Medulla oblongata (tissue), 1 donor: Measurements from ENCODE around the gene SLC6A1.
A peak's percentile ranks its signal among the peaks of the same experiment; 100 is the strongest.
"Not testable (repeated sequence)": the region's sequence is repeated elsewhere in the genome, so short reads cannot be mapped to it uniquely, and the experiment has no call there.

ENCODE experiments used
- DNase-seq: peaks from one replicate; pipeline ENCODE4 v3.0.0-alpha.2; 2015; ENCODE audit errors: extremely low spot score

Gene SLC6A1

DNA sequence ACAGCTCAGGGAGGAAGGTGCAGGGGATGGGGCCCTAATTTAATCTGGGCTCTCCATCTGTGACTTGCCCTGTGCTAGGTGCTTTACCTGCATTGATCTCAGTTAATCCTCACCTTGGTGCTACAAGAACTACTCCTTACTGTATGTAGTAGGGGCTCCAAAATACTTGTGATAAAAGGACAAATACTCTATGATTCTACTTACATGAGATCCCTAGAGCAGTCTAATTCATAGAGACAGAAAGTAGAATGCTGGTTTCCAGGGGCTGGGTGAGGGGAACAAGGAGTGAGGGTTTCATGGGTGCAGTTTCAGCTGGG is 67.2 kb downstream of the SLC6A1 start:
- DNase-seq = no peak

DNA sequence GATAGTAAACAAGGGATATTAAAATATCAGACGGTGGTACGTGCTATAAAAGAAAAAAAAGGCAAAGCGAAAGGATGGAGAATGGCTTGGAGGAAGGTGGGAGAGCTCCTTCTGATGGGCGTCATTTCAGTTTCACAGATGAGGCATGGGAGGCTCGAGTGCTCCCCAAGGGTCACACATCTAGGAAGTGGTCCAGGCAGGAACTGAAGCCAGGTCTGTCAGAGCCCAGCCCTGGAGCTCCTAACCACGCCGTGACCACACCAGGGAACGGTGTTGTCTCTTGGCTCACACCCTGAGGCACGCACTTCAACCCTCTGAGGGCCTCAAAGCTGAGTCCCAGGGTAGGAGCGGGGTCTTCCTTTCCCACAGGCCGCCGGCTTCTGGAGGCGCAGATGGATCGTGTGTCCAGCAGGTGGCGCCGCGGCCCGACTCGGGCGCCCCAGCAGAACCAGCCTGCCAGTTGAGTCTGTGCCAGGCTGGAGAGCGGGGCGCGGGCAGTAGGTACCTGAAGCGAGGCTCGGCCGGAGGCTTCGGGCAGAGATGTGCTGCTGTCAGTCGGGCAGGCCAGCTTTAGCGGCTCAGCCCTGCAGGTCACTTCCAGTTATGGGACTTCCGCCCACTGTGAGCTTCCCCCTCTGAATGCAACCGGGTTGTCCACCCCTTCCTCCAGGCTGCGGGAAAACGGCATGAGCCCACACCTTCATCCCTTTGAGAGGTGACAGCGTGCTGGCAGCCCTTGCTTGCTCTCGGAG is 68.1 kb downstream of the SLC6A1 start:
- peak; percentile 72 for DNase-seq

DNA sequence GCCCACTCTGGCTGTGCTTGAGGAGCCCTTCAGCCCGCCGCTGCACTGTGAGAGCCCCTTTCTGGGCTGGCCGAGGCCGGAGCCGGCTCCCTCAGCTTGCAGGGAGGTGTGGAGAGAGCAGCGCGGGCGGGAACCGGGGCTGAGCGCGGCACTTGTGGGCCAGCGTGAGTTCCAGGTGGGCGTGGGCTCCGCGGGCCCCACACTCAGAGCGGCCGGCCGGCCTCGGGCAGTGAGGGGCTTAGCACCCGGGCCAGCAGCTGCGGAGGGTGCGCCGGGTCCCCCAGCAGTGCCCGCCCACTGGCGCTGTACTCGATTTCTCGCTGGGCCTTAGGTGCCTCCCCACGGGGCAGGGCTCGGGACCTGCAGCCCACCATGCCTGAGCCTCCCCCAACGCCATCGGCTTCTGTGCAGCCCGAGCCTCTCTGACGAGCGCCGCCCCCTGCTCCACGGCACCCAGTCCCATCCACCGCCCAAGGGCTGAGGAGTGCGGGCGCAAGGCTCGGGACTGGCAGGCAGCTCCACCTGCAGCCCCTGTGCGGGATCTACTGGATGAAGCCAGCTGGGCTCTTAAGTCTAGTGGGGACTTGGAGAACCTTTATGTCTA is 68.8 kb downstream of the SLC6A1 start:
- not testable (repeated sequence) for DNase-seq

DNA sequence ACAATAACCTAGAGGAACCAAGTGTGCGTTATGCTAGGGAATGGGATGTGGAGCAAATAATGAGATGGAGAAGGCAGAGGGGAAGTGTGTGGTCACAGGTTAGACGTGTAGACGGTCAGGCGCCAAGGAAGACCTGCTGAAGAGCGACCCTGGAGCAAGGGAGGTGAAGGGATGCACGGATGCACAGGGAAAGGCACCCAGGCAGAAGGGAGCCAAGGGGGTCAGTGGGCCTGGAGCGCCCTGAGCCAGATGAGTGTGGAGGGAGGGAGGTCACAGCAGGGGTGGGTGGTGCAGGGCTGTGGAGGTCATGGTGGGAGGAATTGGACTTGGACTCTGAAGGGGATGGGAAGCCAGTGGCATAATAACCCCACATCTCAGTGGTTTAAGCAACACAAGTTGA is 70.2 kb downstream of the SLC6A1 start:
- DNase-seq = no peak

DNA sequence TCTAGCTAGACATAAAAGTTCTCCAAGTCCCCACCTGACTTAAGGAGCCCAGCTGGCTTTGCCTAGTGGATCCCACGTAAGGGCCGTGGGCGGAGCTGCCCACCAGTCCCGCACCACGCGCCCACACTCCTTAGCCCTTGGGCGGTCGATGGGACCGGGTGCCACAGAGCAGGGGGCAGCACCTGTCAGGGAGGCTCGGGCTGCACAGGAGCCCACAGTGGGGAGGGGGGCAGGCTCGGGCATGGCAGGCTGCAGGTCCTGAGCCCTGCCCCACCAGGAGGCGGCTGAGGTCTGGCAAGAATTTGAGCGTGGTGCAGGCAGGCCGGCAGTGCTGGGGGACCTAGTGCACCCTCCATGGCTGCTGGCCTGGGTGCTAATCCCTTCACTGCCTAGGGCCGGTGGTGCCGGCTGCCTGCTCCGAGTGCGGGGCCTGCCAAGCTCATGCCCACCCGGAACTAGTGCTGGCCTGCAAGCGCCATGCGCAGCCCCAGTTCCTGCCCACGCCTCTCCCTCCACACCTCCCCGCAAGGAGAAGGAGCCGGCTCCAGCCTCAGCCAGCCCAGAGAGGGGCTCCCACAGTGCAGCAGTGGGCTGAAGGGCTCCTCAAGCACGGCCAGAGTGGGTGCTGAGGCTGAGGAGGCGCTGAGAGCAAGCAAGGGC is 78.7 kb downstream of the SLC6A1 start:
- no peak for DNase-seq

DNA sequence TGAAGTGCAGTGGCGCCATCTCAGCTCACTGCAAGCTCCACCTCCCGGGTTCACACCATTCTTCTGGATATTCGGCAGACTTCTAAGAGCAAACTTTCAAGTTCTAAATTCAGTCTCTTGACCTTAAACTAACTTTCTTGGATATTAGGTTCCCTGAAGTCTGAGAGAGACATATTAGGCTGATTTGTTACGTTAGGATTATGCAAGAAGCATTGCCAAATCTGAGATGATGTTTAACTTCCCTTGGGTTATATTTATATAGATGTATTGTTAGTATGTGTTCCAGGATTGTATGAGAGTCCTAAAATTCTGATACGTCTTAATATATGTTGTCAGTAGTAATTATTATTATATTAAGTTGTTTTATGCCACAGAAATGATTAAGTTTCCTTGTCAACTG is 80.1 kb downstream of the SLC6A1 start:
- no peak for DNase-seq

DNA sequence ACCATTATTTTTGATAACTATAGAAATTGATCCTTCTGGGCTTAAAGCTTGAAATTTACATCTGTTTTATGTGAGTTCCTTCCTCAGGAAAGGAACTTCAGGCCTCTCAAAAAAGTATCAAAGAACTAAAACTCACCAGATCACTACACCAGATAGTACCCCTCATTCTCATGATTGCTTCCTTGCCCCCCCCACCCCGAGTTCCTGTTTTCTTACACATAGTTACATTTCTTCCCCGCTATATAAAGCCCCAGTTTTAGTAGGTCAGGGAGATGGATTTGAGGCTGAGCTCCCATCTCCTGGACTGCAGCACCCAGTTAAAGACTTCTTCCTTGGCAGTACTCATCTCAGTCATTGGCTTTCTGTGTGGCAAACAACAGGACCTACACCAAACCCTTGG is 81.5 kb downstream of the SLC6A1 start:
- DNase-seq = no peak

DNA sequence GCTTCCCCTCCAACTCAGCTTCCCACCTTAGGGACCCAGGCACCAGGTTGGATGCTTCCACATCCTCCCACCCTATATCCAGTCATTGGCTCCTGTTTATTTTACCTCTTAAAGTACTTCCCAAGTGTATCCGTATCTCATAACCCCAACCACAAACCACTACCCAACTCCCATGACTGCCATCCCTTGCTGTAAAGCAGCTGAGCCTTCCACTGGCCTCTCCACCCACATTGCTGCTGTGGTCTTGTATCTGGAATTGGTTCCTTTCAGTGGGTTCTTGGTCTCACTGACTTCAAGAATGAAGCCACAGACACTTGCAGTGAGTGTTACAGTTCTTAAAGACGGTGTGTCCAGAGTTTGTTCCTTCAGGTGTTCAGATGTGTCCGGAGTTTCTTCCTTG is 81.9 kb downstream of the SLC6A1 start:
- no peak for DNase-seq

DNA sequence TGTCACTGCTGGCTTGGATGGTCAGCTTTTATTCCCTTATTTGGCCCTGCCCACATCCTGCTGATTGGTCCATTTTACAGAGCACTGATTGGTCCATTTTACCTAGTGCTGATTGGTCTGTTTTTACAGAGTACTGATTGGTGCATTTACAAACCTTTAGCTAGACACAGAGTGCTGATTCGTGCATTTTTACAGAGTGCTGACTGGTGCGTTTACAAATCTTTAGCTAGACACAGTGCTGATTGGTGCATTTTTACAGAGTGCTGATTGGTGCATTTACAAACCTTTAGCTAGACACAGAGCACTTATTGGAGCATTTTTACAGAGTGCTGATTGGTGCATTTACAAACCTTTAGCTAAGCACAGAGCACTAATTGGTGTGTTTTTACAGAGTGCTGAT is 82.6 kb downstream of the SLC6A1 start:
- DNase-seq = not testable (repeated sequence)

DNA sequence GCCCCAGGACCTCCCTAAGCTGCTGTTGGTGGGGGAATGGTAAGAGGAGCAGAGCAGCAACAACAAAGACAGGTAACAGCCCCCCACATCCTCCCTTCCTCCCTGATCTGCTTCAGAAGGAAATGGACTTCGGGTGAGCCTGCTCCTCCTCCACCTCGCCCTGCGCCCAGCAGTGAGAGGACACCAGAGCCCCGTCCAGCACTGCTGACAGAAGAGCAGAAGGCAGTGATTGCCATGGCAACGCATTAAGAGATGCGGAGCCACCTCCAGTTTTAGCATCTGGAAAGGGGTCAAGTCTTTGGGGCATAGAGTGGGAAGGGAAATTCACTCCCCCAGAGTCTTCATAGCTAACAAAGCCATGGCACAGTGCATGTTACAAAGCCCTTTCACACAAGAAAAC is 84.2 kb downstream of the SLC6A1 start:
- no peak for DNase-seq

DNA sequence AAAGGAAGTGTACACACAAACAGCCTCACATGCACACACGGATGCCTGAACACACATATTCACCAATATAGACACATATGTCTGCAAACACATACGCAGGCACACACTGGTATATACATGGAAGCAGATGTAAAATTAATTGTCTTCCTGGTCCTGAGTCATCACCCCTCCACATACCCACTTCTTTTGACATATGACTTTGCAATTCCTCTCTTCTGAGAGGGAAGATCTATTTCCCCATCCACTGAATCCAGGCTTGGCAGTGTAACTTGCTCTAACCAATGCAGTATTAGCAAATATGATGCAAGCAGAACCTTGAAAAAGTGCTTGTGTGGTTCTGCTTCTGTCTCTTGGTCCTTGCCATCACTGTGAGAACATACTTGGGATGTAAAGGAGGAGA is 84.9 kb downstream of the SLC6A1 start:
- DNase-seq = no peak

DNA sequence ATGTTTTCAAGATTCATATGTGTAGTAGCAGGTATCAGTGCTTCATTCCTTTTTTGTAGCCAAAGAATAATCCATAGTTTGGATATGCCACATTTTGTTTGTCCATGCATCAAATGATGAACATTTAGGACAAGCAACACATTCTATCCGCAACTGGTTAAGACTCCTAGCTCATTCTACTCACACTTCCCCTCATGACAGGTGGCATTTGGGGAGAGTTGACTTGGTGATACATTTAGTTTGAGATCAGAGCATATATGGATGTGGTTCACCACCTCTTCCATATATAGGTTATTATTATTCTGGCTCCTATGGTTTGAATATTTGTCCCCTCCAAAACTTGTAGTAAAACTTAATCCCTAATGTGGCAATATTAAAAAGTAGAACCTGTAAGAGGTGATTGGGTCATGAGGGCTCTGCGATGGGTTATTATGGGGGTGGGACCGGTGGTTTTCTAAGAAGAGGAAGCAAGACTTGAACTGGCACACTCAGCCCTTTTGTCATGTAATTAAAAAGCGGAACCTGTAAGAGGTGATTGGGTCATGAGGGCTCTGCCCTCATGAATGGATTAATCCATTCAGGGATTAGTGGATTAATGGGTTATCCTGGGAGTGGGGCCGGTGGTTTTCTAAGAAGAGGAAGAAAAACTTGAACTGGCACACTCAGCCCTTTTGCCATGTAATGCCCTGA is 86.4 kb downstream of the SLC6A1 start:
- peak; percentile 10 for DNase-seq

DNA sequence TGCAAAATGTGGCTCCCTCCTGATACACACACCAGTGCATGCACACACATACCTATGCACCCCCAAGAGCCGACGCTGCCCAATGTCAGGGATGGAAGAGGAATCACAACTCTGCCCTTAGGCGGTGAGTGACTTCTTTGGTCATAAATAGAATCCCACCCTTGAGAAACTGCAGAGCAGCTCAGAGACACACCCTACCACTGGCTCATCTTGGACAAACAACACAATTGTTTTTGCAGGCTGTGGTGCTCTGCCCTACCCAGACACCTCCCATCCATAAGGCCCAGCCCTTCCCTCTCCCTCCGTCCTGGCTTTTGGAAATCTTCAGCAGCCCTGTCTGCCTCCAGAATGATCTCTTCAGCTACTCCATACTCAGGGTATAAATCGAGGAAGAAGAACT is 87.9 kb downstream of the SLC6A1 start:
- no peak for DNase-seq

DNA sequence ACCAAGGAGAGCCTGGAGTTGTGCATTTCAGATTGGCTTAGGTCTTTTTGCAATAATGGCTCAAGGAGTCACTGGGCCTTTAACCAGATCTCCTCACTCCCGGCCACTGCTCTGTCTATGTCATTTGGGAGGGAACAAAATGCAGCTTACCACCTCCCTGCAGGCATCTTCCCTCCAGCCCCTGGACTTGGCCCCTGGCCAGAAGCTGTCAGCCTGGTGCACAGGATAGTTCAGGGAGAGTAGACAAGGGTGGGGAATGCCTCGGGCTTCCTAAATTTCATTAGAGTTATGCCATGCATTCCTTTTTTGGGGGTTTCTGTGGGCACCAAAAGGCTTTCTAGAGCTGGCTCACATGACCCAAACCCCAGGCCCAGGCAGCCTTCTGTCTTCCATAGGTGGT is 91.5 kb downstream of the SLC6A1 start:
- no peak for DNase-seq

DNA sequence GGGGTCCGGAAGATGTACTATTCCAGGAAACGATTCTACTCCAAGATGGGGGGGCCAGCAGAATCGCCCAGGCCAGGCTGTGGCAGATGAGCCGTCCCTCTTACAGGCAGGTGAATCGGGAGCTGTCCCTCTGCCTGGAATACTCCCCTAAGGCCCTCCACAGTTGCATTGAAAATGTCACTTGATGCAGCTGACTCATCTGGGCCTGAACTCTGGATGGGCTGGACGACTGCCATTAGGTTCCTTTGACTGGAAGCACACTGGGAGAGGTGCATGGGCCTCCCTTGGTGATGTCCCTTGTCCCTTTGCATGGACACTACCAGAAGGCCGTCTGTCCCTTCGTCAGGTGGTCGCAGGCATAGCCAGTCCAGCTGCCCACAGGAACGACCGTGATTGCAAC is 92.1 kb downstream of the SLC6A1 start:
- DNase-seq = no peak

DNA sequence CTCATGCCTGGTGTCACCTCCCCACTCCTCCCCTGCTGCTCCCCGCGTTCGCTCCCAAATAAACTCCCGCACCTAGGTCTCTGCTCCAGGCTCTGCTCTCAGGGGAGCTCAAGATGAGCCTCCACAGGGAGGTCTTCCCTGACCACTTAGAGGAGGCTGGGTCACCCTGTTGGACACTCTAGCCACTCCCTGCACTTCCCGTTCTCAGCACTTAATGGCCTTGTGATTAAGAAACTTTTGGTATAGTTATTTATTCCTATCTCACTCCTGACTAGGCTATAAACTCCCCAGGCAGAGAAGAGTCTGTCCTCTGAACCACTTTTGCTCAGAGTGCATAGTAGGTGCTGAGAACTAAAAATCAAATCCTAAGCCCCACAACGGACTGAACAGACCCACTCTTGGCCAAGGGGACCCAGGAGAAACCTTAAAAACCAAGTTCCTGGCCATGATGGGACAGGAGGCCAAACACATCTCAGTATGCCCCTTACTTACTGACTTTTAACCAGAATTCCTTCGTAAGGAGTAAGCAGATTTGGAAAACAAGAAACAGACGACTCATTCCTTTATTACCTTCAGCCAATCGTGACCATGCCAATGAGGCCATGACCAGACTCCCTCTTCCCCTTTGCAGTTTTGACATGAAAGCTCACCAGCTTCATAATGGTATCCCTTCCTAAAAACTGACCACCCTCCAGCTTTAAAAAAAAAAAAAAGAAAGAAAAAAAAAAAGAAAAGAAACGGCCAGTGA is 92.7 kb downstream of the SLC6A1 start:
- DNase-seq = no peak

DNA sequence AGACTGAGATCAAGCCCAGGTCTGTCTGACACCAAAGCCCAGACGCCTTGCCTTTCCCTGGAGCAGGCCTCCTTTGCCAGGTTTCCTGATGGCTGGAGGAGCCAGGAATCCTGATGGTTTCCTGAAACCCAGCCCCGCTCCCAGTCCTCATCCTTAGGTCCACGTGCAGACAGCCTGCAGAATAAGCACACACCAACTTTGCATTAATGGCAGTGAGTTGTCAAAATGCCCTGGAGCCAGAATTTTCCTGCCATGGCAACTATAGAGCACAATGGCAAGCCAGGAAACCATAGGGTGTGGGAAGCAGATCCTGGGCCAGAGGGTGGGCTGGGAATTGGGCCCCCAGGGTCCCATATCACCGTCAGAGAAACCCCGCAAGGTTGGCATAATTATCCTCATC is 94.3 kb downstream of the SLC6A1 start:
- DNase-seq = no peak

DNA sequence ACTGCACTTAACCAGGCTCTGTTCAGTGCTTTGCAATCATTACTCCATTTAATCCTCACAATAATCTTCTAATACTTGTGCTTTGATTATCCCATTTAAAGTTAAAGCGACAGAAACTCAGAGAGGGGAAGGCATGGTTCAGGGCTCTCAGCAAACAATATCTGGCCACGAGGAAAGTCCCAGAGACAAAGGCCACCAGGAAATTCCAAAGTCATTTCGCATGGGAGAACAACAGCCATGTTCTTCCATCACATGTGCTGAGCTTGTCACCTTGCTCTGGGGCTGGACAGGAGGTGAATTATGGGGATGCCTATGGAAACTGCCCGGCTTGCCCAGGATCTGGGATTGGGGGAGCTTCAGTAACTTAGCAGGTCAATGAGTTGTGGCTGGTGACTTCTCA is 95.5 kb downstream of the SLC6A1 start:
- no peak for DNase-seq

DNA sequence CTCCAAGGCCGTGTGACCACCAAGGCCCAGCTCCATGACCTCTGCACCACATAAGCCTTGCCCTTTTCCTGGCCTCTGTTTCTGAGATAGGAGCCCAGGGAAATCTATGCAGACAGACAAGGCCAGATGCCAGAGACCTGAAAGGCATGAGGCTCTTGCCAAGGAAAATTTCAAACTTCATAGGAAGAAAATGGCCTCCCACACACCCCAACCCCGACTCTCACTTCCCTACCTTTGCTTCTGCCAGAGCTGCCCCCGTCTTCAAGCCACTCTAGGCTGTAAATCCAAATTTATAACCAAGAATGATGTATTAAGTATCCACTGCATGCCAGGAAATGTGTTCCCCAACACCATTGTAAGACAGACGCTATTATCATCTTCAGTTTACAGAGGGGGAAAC is 96.3 kb downstream of the SLC6A1 start:
- DNase-seq = no peak
